HG02759 (cell line): ENCODE measurements around the gene GALP.
"Not testable (repeated sequence)": the region's sequence is repeated elsewhere in the genome, so short reads cannot be mapped to it uniquely, and the experiment has no call there.

Experiments used
- ATAC-seq: cut with Tn5 transposase; IDR thresholded peaks from one replicate; pipeline ENCODE4 v1.9.1; 2021; ENCODE audit warnings: mild to moderate bottlenecking, moderate library complexity; ENCODE audit not compliant: unreplicated experiment

GALP gene

GRCh38 chr19:56147307-56147706 is 28.5 kb upstream of the GALP start:
- no peak for ATAC-seq

DNA sequence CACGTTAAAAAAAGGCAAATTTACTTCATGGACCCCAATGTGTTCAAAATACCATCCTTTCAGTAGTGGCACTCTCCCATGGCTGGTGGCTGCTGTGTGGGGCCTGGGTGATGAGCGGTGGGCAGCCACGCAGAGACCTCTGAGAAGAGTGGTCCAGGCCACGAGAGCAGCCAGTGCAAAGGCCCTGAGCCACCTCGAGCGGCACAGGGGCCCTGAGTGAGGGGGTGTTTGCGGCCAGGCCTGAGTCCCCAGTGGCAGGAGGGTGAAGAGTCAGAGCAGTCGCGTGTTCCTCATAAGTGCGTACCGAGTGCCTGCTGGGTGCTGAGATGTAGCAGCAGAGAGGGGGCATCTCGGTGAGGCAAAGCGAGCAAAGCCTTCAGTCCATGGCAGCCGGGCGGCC is 27.7 kb upstream of the GALP start:
- no peak for ATAC-seq

GRCh38 chr19:56148955-56149655 is 26.7 kb upstream of the GALP start:
- ATAC-seq, result not testable (repeated sequence)

DNA sequence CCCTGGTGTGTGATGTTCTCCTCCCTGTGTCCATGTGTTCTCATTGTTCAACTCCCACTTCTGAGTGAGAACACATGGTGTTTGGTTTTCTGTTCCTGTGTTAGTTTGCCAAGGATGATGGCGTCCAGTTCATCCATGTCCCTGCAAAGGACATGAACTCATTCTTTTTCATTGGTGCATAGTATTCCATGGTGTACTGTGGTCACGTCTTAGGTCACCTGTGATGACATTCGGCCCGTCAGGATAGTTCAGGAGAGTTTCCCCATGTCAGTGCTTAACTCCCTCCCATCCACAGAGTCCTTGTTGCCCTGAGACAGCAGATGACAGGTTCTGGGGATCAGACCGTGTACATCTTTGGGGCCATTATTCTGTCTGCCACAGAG is 26.2 kb upstream of the GALP start:
- ATAC-seq, result no peak

DNA sequence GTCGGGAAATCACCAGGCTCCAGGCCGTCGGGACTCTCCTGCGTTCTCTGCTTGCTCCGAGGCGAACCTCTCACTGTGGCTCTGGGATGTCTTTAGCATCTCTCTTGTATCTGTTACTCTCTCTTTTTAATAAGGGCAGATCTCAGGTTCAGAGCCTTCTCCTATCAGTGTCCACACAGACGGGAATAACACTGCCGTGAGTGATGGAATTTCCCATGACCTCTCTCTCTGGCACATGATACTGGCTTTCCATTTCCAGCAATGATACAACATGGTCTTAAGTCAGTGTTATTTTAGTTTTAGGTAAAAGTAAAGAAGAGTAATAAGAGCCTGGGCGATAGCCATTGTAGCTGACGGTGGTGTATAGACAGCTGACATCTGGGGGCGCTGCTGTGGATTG is 25.4 kb upstream of the GALP start:
- no peak for ATAC-seq

- ATAC-seq, result no peak
Measured at GRCh38 chr19:56152644-56153043, 23.2 kb upstream of the GALP start.

- no peak for ATAC-seq
Measured at GRCh38 chr19:56153507-56153906, 22.3 kb upstream of the GALP start.

DNA sequence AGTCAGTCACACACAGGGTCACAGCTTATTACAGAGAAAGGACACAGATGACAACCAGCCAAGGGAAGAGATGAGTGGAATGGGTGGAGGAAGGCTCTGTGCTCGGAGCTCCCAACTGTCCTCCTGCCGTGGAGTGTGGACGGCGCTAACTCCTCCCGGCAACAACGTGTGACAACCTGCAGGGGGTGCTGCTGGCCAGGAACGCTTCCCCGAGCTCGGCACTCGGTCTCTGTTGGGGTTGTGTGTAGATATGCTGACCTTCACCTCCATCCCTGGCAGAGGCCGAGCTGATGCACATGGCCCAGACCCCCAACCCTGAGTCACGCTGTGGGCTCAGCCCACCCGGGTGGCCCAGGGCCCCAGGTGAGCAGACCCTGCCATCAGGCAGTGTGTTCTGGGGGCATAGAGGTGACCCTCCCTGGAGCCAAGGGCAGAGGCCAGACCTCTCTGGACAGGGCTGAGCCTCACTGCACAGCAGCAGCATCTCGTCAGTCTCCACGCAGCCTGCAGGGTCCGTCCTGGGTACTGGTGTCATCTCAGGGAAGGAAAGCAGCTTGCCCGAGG is 20.6 kb upstream of the GALP start:
- ATAC-seq, result no peak

- no peak for ATAC-seq
Measured at GRCh38 chr19:56156768-56157167, 19.0 kb upstream of the GALP start.

GRCh38 chr19:56158170-56158757 is 17.5 kb upstream of the GALP start:
- no peak for ATAC-seq

GRCh38 chr19:56159009-56159559 is 16.7 kb upstream of the GALP start:
- no peak for ATAC-seq

DNA sequence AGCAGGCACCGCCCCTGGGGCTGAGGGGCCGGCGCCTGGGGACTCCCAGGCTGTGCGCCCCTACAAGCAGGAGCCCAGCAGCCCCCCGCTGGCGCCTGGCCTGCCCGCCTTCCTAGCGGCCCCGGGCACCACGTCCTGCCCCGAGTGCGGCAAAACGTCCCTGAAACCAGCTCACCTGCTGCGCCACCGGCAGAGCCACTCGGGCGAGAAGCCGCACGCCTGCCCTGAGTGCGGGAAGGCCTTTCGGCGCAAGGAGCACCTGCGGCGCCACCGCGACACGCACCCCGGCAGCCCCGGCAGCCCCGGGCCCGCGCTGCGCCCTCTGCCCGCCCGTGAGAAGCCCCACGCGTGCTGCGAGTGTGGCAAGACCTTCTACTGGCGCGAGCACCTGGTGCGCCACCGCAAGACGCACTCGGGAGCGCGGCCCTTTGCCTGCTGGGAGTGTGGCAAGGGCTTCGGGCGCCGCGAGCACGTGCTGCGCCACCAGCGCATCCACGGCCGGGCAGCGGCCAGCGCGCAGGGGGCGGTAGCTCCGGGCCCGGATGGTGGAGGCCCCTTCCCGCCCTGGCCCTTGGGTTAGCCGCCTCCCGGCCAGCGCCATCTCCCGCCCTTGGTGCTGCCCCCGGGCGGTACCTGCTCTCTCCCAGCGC is 16.1 kb upstream of the GALP start:
- ATAC-seq, result no peak

DNA sequence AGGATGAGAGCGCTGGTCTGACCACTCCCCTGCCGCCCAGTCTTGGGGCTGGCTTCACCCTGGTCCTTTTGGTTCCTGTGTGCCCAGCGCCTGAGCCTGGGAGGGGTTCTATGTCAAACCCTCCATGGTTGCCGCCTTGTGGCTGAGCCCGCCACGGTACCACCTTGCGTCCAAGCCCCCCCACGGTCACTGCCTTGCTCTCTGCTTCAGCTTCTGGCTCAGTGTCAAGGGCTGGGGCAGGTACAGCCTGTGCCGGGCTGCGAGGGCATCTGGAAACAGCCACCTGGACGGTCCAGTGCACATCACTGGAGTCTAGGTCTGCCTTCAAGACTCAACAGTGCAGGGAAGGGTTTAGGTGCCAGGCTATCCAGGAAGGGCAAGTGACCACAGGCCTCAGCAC is 14.3 kb upstream of the GALP start:
- no peak for ATAC-seq

DNA sequence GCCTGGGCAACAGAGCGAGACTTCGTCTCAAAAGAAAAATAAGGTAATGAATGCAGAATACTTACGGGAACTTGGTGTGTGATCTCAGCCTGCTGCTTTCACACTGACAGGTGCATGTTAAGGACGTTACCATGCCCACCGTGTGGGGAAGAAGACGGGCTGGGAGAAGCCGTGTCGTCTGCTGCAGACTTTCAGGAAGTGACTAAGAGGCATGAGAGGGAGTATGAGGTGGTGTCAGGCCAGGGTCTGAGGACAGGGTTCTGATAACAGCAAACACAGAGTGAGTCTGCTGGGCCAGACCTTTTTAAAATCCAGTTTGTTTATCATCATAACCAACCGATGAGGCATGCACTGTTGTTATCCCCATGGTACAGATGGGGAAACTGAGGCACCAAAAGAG is 13.6 kb upstream of the GALP start:
- ATAC-seq, result no peak

DNA sequence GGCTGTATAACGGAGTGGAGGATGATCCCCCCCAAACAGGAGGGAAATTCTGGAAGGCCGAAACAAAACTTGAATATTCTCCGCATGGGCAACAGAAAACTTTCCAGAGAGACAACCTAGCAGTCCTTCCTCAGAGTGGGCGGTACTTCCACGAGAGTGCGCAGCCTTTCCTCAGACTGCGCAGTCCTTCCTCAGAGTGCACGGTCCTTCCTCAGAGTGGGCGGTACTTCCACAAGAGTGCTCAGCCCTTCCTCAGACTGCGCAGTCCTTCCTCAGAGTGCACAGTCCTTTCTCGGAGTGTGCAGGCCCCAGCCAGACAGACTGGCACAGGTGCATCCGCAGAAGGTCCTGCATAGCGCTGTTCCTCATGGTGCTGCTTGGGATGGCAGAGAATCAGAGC is 12.7 kb upstream of the GALP start:
- ATAC-seq, result no peak

DNA sequence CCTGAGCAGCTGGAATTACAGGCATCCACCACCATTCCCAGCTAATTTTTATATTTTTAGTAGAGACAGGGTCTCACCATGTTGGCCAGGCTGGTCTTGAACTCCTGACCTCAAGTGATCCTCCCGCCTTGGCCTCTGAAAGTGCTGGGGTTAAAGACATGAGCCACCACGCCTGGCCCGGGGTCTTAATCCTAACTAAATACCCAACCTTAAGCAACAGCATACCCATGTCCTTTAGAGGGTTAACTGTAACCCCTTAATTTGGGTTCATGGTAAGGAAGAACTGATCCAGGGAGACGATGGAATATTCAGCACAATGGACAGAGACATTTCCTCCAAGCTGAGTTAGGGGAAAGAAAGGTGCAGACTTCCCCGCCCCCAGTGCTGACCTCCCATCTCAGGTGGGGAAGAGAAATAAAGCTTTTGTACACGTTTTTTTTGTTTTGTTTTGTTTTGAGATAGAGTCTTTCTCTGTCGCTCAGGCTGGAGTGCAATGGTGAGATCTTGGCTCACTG is 8.7 kb upstream of the GALP start:
- ATAC-seq, result no peak

DNA sequence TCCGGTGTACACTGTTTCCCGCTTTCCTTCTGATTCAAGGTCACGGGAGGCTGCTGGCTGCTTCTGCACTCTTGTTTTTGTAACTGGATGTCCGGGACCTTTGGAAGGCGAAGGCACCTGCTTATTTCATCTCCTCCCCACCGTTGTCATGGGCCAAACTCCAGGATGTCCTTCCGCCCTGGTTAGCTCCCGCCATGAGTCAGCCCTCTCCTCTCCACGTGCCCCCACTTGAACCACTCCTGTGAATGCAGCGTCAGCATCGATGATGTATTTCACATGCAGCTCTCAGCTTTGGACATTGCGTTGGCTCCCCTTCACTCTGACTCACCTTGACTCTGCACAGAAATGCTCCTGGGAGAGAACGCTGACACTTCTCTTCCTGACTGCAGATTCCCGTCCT is 5.5 kb upstream of the GALP start:
- no peak for ATAC-seq

DNA sequence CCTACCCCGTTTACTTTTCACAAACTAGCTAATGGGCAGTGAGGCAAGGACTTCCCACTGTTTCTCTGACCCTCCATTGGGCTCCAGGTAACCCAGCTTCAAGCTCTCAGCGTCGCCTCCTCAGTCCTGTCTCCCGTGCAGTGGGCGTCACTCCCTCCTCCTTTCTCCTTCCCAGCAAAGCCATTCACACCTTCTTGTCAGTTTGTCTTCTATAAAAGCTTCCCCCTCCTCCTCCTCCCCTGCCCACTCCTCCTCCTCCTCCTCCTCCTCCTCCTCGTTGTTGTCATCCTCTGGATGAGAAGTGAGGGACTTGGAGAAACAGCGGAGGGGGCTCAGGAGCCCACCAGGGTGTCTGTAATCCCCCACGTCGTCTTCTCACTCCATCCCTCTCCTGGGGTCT is 1.7 kb upstream of the GALP start:
- no peak for ATAC-seq

- no peak for ATAC-seq
Measured at GRCh38 chr19:56174550-56174949, 1.3 kb upstream of the GALP start.

DNA sequence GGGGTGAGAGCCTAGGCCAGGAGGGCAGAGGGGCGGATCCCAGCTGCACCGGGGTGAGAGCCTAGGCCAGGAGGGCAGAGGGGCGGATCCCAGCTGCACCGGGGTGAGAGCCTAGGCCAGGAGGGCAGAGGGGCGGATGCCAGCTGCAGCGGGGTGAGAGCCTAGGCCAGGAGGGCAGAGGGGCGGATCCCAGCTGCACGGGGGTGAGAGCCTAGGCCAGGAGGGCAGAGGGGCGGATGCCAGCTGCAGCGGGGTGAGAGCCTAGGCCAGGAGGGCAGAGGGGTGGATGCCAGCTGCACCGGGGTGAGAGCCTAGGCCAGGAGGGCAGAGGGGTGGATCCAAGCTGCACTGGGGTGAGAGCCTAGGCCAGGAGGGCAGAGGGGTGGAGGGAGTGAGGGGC is 502 bp downstream of the GALP start:
- ATAC-seq, result not testable (repeated sequence)

GRCh38 chr19:56176881-56177280 is 1.1 kb downstream of the GALP start:
- ATAC-seq, result no peak
